Skeletal muscle cell (primary cell): ENCODE results near the gene MAP4K4.
"Not testable (repeated sequence)": the region's sequence is repeated elsewhere in the genome, so short reads cannot be mapped to it uniquely, and the experiment has no call there.

Source experiments
- DNase-seq: peaks from one replicate; pipeline ENCODE4 v3.0.0-alpha.2; 2010; ENCODE audit warnings: low read depth
- H3K4me3 ChIP-seq: 2 replicates; pipeline ENCODE4 v1.5.1; 2011; ENCODE audit warnings: low read depth, mild to moderate bottlenecking, control low read depth, low read length, moderate library complexity

The MAP4K4 gene

DNA sequence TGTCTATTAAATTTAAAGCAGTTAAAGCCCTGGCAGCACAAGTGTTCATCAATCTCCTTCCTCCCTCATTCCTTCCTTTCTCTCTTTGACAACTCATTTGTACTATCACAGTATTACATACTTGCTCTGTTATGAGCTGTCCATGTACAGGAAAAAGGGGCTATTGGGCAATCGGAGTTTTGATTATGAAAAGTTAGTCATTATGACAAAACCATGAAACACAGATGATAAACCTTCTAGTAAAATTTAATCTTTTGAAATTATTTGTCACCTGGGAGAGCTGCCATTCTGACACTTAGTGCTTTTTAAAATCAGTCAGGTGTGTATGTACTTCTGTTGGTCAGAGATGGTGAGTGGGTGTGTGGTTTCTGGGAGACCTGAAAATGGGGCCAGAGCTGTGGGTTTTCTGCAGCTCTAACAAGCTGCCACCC lies 39.4 kb downstream of the MAP4K4 start:
- no peak overlapping the region for H3K4me3 ChIP-seq
- DNase-seq, result no peak

DNA sequence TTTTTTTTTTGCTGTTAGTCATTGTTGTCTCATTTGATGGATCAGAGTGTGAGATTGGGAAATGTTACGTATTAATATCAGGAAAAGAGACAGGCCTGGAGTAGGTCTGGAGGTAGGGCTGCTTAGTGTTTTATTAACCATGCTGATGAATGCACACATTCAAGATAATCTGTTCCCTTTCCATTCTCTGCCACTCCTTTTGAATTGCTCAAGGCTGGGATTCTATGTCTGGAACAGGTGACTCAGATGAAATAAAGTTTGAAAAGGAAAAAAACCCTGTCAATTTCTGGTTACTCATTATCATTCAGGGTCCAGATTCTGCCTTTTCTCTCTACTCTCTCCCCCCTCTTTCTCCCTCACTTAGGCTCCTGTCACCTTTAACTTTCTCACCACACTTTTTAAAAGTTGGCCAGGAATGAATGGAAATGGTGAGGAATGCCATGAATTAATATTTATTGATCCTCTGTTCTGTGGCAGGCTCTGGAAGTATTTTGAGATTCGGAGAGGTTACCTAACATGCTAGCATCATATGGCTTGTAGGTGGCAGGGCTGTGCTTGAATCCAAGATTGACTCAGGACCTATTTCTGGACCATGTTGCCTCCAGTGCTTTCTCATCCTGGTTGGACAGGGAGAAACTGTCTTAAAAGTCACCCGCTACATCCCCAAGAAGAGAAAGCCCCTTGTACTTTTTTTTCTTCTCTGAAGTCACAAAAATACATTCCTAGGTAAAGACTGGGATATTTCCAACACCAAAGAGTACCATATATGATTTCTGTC lies 40.2 kb downstream of the MAP4K4 start:
- H3K4me3 ChIP-seq, result no peak overlapping the region
- no peak for DNase-seq

DNA sequence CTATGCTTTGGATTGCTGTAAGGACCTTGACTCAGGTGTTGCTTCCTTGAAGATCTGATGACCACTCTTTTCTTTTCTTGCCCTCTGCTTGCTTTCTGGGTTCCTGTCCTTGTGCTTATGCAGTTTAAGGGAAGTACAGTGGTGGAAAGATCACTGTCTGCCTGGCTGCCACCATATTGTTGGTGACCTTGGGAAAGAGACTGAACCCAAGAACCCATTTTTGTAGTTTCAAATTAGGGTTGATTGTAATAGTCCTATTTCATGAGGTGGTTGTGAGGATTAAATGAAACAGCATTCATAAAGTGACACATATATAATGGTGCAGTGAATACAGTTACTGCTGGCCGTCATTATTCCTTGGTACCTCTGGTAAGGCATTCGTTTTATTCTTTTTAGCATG lies 41.1 kb downstream of the MAP4K4 start:
- H3K4me3 ChIP-seq, result no peak overlapping the region
- no peak for DNase-seq

DNA sequence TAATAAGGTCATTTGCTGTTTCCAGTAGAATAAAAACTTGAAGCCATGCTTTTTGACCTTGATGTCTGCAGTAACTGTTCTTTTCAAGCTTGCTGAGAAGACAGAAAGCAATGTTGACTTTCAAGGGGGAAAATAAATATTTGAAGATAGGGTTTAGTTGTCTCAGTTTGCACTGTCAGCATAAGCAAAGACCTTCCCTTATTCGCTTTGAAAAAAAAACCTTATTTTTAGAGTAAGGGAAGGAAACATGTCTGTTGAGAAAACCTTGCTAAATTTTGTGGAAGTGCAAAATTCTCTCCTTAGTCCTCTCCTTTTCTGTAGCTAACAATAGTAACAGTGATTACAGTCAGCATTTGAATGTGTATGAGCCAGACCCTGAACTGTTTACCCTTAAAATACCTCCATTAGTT lies 43.1 kb downstream of the MAP4K4 start:
- DNase-seq, result no peak
- no peak overlapping the region for H3K4me3 ChIP-seq

DNA sequence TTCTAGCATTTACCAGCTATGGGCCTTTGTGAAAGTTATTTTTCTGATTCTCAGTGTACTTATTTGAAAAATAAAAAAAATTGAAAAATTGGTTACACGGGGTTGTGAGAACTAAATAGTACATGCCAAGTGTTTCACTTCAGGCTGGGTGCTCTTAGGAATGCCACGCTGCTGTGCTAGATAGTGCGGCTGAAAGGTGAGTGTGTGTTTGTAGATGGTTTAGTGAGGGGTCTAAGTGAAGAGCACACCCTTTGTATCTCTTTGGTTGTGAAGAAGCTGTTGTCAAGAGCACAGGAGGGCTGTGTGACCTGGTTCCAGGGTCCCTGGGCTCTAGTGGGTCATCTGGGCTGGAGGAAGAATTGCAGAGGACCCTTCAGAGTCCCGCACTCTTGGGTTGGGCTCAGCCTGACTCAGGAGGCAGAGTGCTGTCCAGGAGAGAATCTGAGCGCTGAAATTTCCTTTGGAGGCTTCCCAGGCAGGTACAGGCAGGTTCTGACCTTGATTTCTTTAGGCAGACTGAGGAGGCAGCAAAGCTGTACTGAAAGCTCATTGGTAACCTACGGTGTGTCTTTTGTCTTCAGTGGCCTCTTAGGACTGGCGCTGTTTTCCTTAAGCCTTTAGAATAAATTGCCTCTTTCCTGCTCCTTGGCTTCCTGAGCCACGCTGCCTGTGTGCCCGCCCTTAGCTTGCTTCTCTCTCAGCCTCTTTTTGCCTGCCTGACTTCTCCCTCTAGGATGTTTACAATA lies 44.4 kb downstream of the MAP4K4 start:
- no peak for DNase-seq
- no peak overlapping the region for H3K4me3 ChIP-seq

DNA sequence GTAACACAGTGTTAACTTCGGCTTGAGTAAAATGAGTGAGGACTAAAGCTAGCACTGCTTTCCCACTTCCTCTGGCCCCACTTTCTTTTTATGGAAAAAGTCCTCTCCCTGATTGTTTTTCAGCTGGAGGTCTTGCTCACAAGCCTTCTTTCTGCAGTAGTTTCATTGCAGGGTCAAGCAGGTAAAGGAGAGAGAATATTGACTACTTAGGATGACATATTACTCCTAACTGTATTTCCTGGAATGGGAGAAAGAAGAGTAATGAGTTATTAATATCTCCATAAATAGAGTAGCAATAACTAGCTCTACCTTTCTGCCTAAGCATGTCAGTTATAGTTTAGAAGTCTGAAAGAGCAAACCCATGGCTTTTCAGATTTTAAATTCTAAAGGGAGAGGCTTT lies 45.0 kb downstream of the MAP4K4 start:
- H3K4me3 ChIP-seq, result no peak overlapping the region

DNA sequence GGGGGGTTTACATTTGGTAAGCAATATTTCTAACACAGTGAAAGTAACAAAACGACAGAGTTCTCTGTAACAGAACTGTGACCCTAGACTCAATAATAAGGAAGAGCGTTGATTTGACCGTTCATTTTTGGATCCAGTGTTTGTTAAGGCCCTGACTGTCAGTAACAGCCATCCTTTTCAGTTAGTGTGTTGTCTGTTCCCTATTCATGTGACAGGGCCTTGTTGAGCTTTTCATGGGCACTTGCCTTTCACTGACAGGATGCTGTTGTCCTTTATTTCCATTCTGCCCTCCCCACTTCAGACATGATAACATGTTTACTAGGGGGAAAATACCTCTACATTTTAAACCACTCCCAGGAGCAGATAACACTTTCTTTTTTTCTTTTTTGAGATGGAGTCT lies 45.8 kb downstream of the MAP4K4 start:
- no peak overlapping the region for H3K4me3 ChIP-seq
- DNase-seq, result no peak

More for the DNA sequence above, 45.0 kb downstream of the MAP4K4 start:
- no peak for DNase-seq

DNA sequence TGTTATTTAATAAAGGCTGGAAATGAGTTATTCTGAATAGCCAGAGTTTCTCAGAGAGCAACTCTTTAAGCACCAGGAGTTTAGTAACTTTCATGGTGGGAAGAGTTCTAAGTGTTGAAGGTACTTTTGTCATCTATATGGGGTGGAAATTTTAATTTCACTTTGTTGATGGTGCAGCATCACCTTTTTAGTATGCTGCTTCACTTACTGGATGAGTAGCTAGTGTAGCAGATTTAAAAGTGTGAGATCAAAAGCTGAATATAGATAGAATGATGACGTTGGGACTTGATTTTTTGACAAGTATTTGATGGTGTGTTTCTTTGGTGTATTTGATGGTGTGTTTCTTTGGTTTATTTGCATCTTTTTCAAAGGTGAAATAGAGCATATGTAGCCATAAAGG lies 47.3 kb downstream of the MAP4K4 start:
- H3K4me3 ChIP-seq, result no peak overlapping the region
- DNase-seq, result no peak

DNA sequence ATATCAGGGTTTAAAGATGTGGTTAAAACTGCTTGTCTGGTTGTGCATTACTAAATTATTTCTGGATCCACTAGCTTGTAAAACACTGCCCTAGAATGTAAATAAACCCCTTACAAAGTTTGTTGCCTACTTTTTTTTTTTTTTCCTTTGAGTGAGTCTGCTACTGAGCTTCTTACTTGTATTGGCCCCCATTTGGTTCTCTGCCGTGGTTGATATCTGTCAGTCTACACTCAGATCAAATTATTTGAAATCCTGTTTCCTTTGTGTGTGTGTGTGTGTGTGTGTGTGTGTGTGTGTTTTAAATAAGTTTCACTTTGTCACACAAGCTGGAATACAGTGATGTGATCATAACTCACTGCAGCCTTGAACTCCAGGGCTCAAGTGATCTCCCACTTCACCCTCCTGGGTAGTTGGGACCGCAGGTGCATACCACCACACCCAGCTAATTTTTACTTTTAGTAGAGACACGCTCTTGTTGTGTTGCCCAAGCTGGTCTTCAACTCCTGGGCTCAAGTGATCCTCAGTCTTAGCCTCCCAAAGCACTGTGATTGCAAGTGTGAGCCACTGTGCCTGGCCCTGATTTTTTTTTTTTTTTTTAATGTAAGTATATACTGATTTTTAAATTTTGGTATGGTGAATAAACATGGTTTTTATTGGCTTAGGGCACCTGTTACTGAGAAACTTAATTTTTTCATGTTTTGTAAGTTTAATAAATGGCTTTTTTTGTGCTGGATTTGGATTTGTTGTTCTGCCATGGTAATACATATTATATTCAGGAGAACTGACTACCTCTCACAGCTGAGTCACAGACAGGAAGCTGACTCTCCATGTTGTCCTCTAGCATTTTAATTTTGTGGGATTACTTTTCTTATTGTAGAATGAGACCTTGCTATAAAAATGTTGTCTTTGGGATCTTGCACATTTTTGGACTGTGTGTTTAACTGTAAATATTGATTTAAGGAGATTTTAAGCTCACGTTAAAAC lies 48.5 kb downstream of the MAP4K4 start:
- H3K4me3 ChIP-seq, result no peak overlapping the region
- DNase-seq, result no peak

DNA sequence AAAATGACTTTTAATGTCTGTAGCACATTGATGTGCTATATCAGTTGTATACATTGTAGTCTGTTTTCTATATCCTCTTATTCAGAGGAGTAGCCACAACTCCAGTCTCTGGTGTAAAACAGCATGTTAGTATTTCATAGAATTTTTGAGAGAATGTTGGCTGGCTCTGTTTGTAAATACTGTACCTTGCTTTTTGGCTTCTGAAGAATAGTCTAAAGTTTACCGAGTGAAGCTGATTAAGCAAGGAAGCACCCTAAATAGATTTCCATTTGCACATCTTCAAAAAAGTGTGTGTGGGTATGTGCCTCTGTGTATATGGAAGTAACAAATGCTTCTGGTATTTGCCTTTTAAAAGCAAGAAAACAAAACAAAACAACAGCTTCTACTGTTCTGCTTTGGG lies 50.5 kb downstream of the MAP4K4 start:
- DNase-seq, result no peak
- H3K4me3 ChIP-seq, result no peak overlapping the region

DNA sequence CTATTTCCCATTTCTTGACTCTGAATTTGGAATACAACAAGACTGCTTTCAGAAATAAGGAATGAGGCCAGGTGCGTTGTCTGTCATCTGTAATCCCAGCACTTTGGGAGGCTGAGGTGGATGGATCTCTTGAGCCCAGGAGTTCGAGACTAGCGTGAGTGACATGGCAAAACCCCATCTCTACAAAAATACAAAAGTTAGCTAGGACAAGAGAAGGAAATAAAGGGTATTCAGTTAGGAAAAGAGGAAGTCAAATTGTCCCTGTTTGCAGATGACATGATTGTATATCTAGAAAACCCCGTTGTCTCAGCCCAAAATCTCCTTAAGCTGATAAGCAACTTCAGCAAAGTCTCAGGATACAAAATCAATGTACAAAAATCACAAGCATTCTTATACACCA lies 51.0 kb downstream of the MAP4K4 start:
- not testable (repeated sequence) for H3K4me3 ChIP-seq, DNase-seq

DNA sequence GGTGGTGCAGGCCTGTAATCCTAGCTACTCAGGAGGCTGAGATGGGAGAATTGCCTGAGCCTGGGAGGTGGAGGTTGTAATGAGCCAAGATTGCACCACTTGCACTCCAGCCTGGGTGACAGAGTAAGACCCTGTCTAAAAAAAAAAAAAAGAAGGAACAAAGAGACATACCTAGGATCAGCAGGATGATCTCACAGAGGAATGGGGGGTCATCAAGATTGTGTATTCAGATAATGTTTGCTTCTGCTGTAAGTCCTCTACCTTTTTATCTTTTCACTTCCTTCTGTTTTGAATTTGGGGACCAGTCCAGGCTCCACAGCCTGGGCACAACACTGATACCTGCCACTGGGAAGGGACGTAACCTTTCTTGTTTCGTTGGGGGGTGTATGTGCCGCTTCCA lies 53.2 kb downstream of the MAP4K4 start:
- no peak for DNase-seq
- H3K4me3 ChIP-seq, result no peak overlapping the region

DNA sequence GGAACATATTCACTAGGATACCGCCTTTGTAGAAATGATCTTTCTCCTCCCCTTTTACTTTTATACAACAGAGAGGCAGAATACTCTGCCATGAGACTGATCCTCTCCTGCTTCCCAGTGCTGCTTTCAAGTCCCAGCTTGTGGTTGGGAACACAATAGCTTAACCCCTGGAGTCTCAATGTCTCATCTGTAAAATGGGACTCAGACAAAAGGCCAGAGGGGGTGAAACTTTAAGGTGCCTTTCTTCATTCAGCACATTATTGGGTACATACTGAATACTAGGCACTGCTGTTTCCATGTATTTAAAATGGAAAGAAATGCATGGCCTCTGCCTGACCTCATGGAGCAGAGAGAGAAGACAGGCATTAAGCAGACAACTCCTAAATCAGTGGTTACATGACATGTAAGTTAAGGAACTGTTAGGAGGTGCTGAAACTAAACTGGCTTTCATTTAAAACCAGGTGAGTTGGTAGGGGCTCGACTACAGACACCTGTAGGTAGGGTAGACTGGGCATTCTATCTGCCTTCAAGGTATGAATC lies 53.8 kb downstream of the MAP4K4 start:
- no peak for DNase-seq
- H3K4me3 ChIP-seq, result no peak overlapping the region

DNA sequence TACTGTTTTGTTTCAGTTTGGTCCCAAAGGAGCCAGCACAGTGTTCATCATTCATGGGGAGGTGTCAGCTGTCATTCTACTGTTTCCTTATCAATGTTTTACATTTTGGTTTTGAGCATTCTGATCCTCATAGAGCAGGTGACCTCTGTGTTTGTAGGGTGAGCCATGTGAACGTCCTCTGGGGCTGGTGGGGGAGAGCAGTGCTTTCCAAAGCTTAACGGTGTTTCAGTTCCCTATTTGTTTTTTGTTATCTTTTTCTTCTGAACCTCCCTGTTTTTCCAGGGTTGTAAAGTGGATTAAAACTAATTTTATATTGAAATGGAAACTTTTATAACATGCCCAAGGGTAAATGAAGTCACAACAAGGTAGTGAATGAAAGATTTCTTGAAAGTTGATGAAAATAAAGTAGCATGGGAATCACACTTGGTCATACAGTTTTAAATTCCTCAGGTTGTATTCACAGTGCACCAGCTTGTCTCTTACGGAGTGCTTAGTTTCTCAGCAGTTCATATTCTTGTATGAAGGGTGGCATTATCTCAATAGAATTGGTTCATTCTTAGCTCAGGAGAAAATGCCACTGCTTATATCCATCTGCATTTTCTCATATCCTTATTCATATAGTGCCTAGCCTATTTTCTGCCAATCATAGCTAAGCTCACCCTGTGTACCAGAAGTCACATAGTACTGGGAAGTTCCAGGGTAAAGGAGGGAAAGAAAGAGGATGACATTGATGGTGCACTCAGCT lies 54.5 kb downstream of the MAP4K4 start:
- H3K4me3 ChIP-seq, result no peak overlapping the region
- DNase-seq, result no peak

DNA sequence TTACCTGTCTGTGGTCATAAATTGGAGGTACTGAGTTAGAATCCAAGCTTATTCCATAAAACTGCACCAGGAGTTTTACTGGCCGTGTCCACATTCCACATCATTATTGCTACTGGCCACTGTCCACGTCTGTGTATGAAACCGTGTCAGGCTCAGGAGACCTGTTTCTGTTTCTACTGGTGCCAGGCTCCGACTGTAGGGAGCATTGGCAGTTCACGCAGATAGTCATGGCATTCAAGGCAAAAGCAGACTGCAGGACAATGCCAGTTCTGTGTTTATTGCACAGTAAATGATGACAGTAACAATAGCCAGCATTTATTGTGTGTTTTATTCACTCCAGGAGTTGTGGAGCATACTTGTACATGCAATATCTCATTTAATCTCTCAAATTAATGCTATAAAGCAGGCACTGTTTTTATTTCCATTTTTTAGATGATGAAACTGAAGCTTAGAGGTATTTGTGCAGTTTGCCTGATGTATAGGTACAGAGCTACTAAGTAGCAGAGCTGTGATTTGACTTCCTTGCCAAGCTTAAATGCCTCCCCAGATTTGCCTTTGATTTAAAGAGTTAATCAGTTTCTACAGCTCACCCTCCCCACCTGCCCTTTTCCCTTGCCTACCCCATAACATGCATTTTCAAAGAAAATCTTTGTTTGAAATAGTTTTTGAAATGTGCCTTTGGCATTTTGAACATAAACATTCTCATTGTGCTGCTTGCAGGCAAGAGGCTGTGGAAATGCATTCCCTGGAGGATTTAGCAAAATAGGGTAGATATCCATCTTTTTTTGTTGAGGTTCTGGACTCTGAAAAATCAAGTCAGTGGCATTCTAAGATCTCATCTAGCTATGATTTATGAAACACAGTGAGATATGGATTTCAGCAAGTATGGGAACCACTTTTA lies 55.5 kb downstream of the MAP4K4 start:
- DNase-seq, result no peak
- no peak overlapping the region for H3K4me3 ChIP-seq

DNA sequence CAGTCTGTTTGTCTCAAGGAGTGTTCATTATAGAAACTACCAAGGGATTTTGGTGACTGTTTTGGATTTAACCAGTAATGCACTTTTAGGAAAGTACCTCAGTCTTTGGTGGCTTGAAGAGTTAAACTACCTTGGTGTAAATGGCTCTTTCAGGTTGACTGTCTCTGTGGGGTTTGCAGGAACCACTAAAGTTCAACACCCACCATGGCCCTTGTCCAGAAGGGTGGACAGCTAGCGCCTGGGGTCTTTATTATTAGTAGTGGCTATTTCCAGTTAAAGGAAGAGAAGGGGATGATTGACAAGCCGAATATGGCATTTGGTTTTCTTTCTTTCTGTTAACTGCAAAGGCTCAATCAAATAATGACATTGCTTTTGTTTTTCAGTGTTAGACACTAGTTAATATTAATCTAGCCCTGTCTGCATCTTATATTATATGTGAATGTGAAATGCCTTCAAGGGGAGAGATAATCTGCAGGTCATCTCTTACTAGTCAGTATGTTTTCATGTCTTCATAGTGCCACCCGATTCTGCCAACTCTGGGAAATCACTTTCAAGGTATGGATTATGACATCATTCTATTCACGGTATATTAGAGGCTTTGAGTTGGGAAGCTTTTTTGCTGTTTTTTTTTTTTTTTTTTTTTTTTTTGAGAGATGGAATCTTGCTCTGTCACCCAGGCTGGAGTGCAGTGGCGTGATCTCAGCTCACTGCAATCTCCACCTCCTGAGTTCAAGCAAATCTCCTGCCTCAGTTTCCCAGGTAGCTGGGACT lies 56.4 kb downstream of the MAP4K4 start:
- DNase-seq, result no peak
- H3K4me3 ChIP-seq, result no peak overlapping the region

DNA sequence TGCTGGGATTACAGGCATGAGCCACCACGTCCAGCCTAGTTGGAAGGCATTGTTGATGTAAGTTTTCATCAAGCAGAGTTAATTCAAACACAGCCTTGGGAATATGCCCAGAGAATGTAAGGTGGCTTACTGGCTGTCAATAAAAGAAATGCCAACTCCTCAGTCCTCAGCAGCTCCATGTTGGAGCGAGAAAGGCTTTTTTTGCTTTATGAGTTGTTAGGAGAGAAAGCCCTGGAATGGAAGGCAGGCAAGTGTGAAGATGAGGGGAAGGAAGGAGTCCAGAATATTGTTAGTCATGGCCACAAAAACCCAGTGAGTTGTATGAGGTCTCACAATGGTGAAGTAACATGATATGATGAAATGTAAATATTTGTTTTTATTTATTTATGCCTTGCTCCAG lies 57.1 kb downstream of the MAP4K4 start:
- no peak for DNase-seq
- no peak overlapping the region for H3K4me3 ChIP-seq
